HepG2 (cell line): ENCODE data around the gene HLA-DPA1. TPM values are rescaled to one million over a fixed set of nuclear protein-coding genes. Genes with fewer than 3 reads are reported as not detected.

Experiments
- ATAC-seq: fragments of 200-7000 bp; cut with Tn5 transposase; 3 replicates; pipeline ENCODE4 v1.9.1; 2020; ENCODE audit warnings: mild to moderate bottlenecking, moderate library complexity
- BruUV-seq: library from RNA; stranded (reverse); fragments of 400-500 nt; replicated peaks from 2 replicates; lab custom pipeline; 2021; lab: Mats Ljungman, UMichigan
- CTCF ChIA-PET: fragments of 300-600 bp; formaldehyde crosslinking; extraction: SDS; loops from one replicate; lab custom pipeline; 2021; ENCODE audit warnings: low total read pairs, inconsistent platforms, low intra/inter-chr PET ratio; lab: Yijun Ruan, JAX
- POLR2A ChIA-PET: fragments of 350-600 bp; sonication (Branson Sonifier 250); formaldehyde crosslinking; loops from one replicate; lab custom pipeline; 2020; ENCODE audit warnings: antibody characterized with exemption, inconsistent platforms; lab: Yijun Ruan, JAX
- DNase-seq: peaks from one replicate; pipeline ENCODE4 v3.0.0-alpha.2; 2015; ENCODE audit warnings: low spot score
- FAIRE-seq: peaks from 3 replicates; lab custom pipeline; 2011; peaks lifted over from hg19 to GRCh38; lab: Jason Lieb, UNC
- H2AFZ ChIP-seq: one replicate; pipeline ENCODE4 v1.6.1; 2011; ENCODE audit warnings: low read length, inconsistent platforms
- H3K27ac ChIP-seq: fragments of 300-600 bp; 3 replicates; pipeline ENCODE4 v1.8.0; 2011; ENCODE audit warnings: mixed run types, mild to moderate bottlenecking, mixed read lengths, low read length, inconsistent platforms; ENCODE audit not compliant: insufficient read depth; ENCODE audit errors: extremely low read length
- H3K27me3 ChIP-seq, 2 experiments: fragments of 200-600 bp in 1 of 2; 2 replicates in 1 of 2; 3 replicates in 1 of 2; pipeline versions ENCODE4 v1.6.0 to v1.8.0; 2011; ENCODE audit warnings: low read length in 2 of 2, mild to moderate bottlenecking in 2 of 2, moderate library complexity in 2 of 2, inconsistent platforms in 1 of 2; ENCODE audit not compliant: insufficient read depth in 2 of 2, control insufficient read depth in 1 of 2
- H3K36me3 ChIP-seq, 2 experiments: fragments of 200-600 bp in 1 of 2; replicated peaks in 1 of 2; 2 replicates in 1 of 2; 3 replicates in 1 of 2; pipeline versions ENCODE4 v1.5.1 to v1.8.0; 2011; ENCODE audit warnings: low read length in 2 of 2, inconsistent platforms in 1 of 2; ENCODE audit not compliant: insufficient read depth in 2 of 2, control insufficient read depth in 1 of 2
- H3K4me1 ChIP-seq: 2 replicates; pipeline ENCODE4 v1.5.1; 2012; ENCODE audit warnings: low read length, inconsistent platforms; ENCODE audit not compliant: insufficient read depth
- H3K4me2 ChIP-seq: 2 replicates; pipeline ENCODE4 v1.6.0; 2011; ENCODE audit warnings: low read depth, low read length, inconsistent platforms
- H3K4me3 ChIP-seq, 3 experiments: fragments of 200-600 bp in 1 of 3; sonication (generic), shearing (Covaris generic) in 1 of 3; replicated peaks in 1 of 3; 2 replicates each; pipeline ENCODE4 v1.5.1; 2011 to 2016; ENCODE audit warnings: low read length in 3 of 3, inconsistent platforms in 2 of 3, low read depth in 2 of 3, mild to moderate bottlenecking in 2 of 3, control low read depth in 1 of 3, mixed read lengths in 1 of 3; ENCODE audit not compliant: insufficient read depth in 1 of 3
- H3K79me2 ChIP-seq: one replicate; pipeline ENCODE4 v1.6.1; 2011; ENCODE audit warnings: low read length, inconsistent platforms; ENCODE audit not compliant: insufficient read depth
- H3K9ac ChIP-seq: 2 replicates; pipeline ENCODE4 v1.6.0; 2011; ENCODE audit warnings: mild to moderate bottlenecking, low read depth, low read length, inconsistent platforms; ENCODE audit not compliant: insufficient read depth
- H3K9me3 ChIP-seq: 2 replicates; pipeline ENCODE4 v1.5.1; 2012; ENCODE audit warnings: mild to moderate bottlenecking, low read length
- H4K20me1 ChIP-seq: 2 replicates; pipeline ENCODE4 v1.6.0; 2011; ENCODE audit warnings: inconsistent platforms, mild to moderate bottlenecking, low read length, moderate library complexity; ENCODE audit not compliant: insufficient read depth
- BCLAF1 ChIP-seq: fragments of 450-650 bp; IDR thresholded peaks from 2 replicates; pipeline ENCODE4 v1.6.1; 2017; ENCODE audit warnings: mild to moderate bottlenecking
- CEBPB ChIP-seq: IDR thresholded peaks from 2 replicates; pipeline ENCODE4 v1.6.1; 2011; ENCODE audit warnings: low read depth, low read length, improper control_type of control experiment, borderline replicate concordance
- NFE2 ChIP-seq: sonication (generic); formaldehyde crosslinking; IDR thresholded peaks from 2 replicates; pipeline ENCODE4 v1.4.0; 2020; ENCODE audit warnings: missing genetic modification reagents
- SRSF9 ChIP-seq: fragments of 200-400 bp; formaldehyde crosslinking; IDR thresholded peaks from 2 replicates; pipeline ENCODE4 v1.6.1; 2018; ENCODE audit warnings: borderline replicate concordance, mild to moderate bottlenecking, low read depth, low read length; ENCODE audit not compliant: insufficient read depth, poor library complexity, severe bottlenecking
- TFAP4 ChIP-seq: sonication (generic); IDR thresholded peaks from 2 replicates; pipeline ENCODE4 v1.6.1; 2016; ENCODE audit warnings: low read depth, borderline replicate concordance
- ZNF280B ChIP-seq: sonication (generic); formaldehyde crosslinking; IDR thresholded peaks from 2 replicates; pipeline ENCODE4 v1.5.0; 2020; ENCODE audit warnings: missing genetic modification reagents, mild to moderate bottlenecking, borderline replicate concordance
- ZNF619 ChIP-seq: sonication (generic); formaldehyde crosslinking; IDR thresholded peaks from 2 replicates; pipeline ENCODE4 v1.4.0; 2020; ENCODE audit warnings: mild to moderate bottlenecking, missing genetic modification reagents
- WGBS: methylation state at CpG from one replicate; pipeline ENCODE4 v1.1.6; 2017; ENCODE audit warnings: low lambda C conversion rate; 5-methylcytosine and 5-hydroxymethylcytosine counted together
- in situ Hi-C: cut with HindIII; loops from 2 replicates; pipeline ENCODE4 v1.10.0; 2017; ENCODE audit warnings: low pct_unique_long_range_greater_than_20kb; ENCODE audit not compliant: extremely low pct_ligation_motif_present
- intact Hi-C: fragments of 100-400 bp; cut with micrococcal nuclease; formaldehyde crosslinking; loops from one replicate; pipeline ENCODE4 v1.10.0; 2022; ENCODE audit not compliant: unreplicated experiment
- polyA plus RNA-seq, 8 experiments: library from polyadenylated mRNA; depleted of rRNA in 3 of 8; stranded (reverse) in 7 of 8; unstranded in 1 of 8; fragments of >200 nt; fragmentation: Illumina TruSeq in 4 of 8; extraction: Trizol in 4 of 8; gene quantifications; 2 replicates each; pipeline versions ENCODE4 v1.2.1 to v1.2.3, GENCODE V29; 2011 to 2016; ENCODE audit warnings: low read depth in 4 of 8, missing spikeins in 1 of 8, mixed read lengths in 1 of 8; ENCODE audit not compliant: insufficient read depth in 1 of 8
- total RNA-seq, 5 experiments: library from RNA; depleted of rRNA; stranded (reverse); fragments of >200 nt; fragmentation: Illumina TruSeq; extraction: Trizol; gene quantifications; 2 replicates each; pipeline ENCODE4 v1.2.3, GENCODE V29; 2016; ENCODE audit warnings: low read depth in 1 of 5

Gene HLA-DPA1
- total and polyA plus RNA-seq, 2 of the 13 experiments (the other 11 are each of a cell fraction or from before 2014, with no cell fraction given), result not detected

GRCh38 chr6:33093855-33094254, 20.4 kb upstream of the HLA-DPA1 start:
- intact Hi-C loops (no loop called here), in situ Hi-C loops (no loop called here)
- BruUV-seq, result no TSS peak
- Histone ChIP-seq H3K4me3 (no peak overlapping the region), H3K27ac (no peak overlapping the region), H3K9me3 (no peaks in the 10 kb centered on the region), H3K36me3 (no peaks in the 10 kb centered on the region), H3K79me2 (no peaks in the 10 kb centered on the region), H3K4me1 (no peaks in the 10 kb centered on the region), H4K20me1 (no peaks in the 10 kb centered on the region), H2AFZ (no peak overlapping the region), H3K27me3 (peaks cover 1 to 11% of the 10 kb centered on the region in 2 experiments; a peak in 2 of 5 replicates), H3K9ac (no peak overlapping the region), H3K4me2 (no peak overlapping the region)
- ChIA-PET CTCF (no interaction called here), POLR2A (no interaction called here)
- TF ChIP-seq BCLAF1 (no peak), NFE2 (CRISPR knock-in tag) (no peak), ZNF280B (CRISPR knock-in tag) (no peak), CEBPB (no peak), TFAP4 (no peak), SRSF9 (no peak), ZNF619 (CRISPR knock-in tag) (no peak)
- 37% methylated on average over 3 of the region's 3 CpGs for WGBS
- no peak for ATAC-seq
- no peak for DNase-seq
- no peak for FAIRE-seq
